Tibial artery (tissue), 4 donors: ENCODE data around the gene THTPA.

Experiments used
- DNase-seq, 2 donors: peaks; one replicate each; pipeline ENCODE4 v3.0.0-alpha.2; 2019
- H3K27ac ChIP-seq, 2 donors: fragments of 200-600 bp; sonication (generic) in 1 of 2; 1 replicate in 1 of 2; 2 replicates in 1 of 2; pipeline ENCODE4 v1.5.1; 2018 to 2019; ENCODE audit warnings: mild to moderate bottlenecking in 1 of 2
- H3K27me3 ChIP-seq, 2 donors: fragments of 200-600 bp; sonication (generic) in 1 of 2; one replicate each; pipeline versions ENCODE4 v1.5.1 to v1.6.0; 2016 to 2019
- H3K36me3 ChIP-seq, 3 donors: fragments of 200-600 bp; sonication (generic) in 2 of 3; one replicate each; pipeline ENCODE4 v1.5.1; 2016 to 2019; ENCODE audit warnings: mild to moderate bottlenecking in 2 of 3
- H3K4me1 ChIP-seq, 4 donors: fragments of 200-600 bp; sonication (generic) in 2 of 4; 1 replicate in 3 of 4; 2 replicates in 1 of 4; pipeline ENCODE4 v1.5.1; 2016 to 2019
- H3K4me3 ChIP-seq, 2 donors: fragments of 200-600 bp; sonication (generic) in 1 of 2; 1 replicate in 1 of 2; 2 replicates in 1 of 2; pipeline ENCODE4 v1.5.1; 2018 to 2019; ENCODE audit warnings: mild to moderate bottlenecking in 2 of 2
- H3K9me3 ChIP-seq, 3 donors: fragments of 200-600 bp; sonication (generic) in 1 of 3; one replicate each; pipeline ENCODE4 v1.5.1; 2016 to 2019
- intact Hi-C: fragments of 100-400 bp; cut with DNase I; formaldehyde crosslinking; loops from one replicate; pipeline ENCODE4 v1.15.0; 2023; ENCODE audit warnings: low total_unique reads
- TF ChIP-seq, protein P1 (sequence below), 2 experiments: fragments of 200-600 bp in 1 of 2; fragments of 450-650 bp in 1 of 2; IDR thresholded peaks; one replicate each; pipeline ENCODE4 v1.5.1; 2017 to 2019; ENCODE audit warnings: antibody characterized with exemption in 2 of 2, mild to moderate bottlenecking in 1 of 2, moderate library complexity in 1 of 2

THTPA gene

GRCh38 chr14:23561873-23562821 is 6.1 kb downstream of the THTPA start:
- no peak overlapping the region for H3K4me3 ChIP-seq
- TF ChIP-seq, protein P1, sequence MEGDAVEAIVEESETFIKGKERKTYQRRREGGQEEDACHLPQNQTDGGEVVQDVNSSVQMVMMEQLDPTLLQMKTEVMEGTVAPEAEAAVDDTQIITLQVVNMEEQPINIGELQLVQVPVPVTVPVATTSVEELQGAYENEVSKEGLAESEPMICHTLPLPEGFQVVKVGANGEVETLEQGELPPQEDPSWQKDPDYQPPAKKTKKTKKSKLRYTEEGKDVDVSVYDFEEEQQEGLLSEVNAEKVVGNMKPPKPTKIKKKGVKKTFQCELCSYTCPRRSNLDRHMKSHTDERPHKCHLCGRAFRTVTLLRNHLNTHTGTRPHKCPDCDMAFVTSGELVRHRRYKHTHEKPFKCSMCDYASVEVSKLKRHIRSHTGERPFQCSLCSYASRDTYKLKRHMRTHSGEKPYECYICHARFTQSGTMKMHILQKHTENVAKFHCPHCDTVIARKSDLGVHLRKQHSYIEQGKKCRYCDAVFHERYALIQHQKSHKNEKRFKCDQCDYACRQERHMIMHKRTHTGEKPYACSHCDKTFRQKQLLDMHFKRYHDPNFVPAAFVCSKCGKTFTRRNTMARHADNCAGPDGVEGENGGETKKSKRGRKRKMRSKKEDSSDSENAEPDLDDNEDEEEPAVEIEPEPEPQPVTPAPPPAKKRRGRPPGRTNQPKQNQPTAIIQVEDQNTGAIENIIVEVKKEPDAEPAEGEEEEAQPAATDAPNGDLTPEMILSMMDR (IDR thresholded peaks at IDR 0.05), result no peak
- intact Hi-C loops, result loop anchor here (2.0 kb wide), 1 partner anchor 85 kb away; no protein-coding TSS in a partner anchor
- no peaks in the 10 kb centered on the region for H3K9me3 ChIP-seq
- peaks cover 0 to 23% (median 12%) of the 10 kb centered on the region in 4 donors for H3K4me1 ChIP-seq
- H3K27ac ChIP-seq, result no peak overlapping the region
- H3K27me3 ChIP-seq, result peaks cover 0 to 6% of the 10 kb centered on the region in 2 donors
- DNase-seq, result no peak
- peaks cover 0 to 72% (median 0%) of the 10 kb centered on the region in 3 donors for H3K36me3 ChIP-seq

DNA sequence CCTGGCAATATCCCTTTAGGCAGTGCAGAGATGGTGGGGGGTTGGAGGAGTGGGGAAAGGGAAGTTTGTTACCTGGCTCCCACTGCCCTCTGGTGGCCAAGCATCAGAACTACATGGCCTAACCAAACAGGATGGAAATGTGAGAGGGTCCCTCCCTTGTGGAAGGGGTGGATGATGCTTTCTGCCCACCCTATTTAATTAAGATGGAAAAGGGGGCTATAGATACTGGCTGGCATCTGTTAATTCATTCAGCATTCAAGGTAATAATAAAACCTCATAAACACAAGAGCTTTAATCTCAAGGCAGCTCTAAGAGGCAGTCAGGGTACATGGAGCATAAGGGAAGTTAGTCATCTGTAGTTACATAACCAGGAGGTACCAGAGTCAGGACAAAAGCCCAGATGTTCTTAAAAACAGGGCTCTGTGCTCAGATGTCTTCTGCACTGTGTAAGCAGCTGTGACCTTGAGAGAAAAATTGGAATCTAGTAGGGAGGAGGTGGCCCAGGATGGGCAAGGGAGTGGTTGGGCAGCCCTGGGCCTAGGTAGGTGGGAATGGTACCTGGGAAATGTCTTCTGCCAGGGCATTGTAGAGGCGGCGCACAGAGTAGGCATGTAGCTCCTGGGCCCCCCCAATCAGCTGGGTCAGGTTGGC is 6.9 kb downstream of the THTPA start:
- intact Hi-C loops, result loop anchor here (2.0 kb wide), 1 partner anchor 86 kb away; no protein-coding TSS in a partner anchor
- TF ChIP-seq, protein P1 (IDR thresholded peaks at IDR 0.05), result peak; percentile 73 to 95
- Histone ChIP-seq H3K36me3 (peaks cover 0 to 70% (median 0%) of the 10 kb centered on the region in 3 donors), H3K4me1 (peaks cover 0 to 20% (median 8%) of the 10 kb centered on the region in 4 donors), H3K27me3 (peaks cover 0 to 6% of the 10 kb centered on the region in 2 donors), H3K9me3 (no peaks in the 10 kb centered on the region), H3K4me3 (no peak overlapping the region), H3K27ac (no peak overlapping the region)
- no peak for DNase-seq

GRCh38 chr14:23563473-23564180 is 7.6 kb downstream of the THTPA start:
- intact Hi-C loops, result loop anchor here (2.0 kb wide), 1 partner anchor 87 kb away; no protein-coding TSS in a partner anchor
- no peak overlapping the region for H3K27ac ChIP-seq
- H3K4me3 ChIP-seq, result no peak overlapping the region
- peaks cover 0 to 6% of the 10 kb centered on the region in 2 donors for H3K27me3 ChIP-seq
- peaks cover 0 to 19% (median 7%) of the 10 kb centered on the region in 4 donors for H3K4me1 ChIP-seq
- no peaks in the 10 kb centered on the region for H3K9me3 ChIP-seq
- peaks cover 0 to 63% (median 0%) of the 10 kb centered on the region in 3 donors for H3K36me3 ChIP-seq
- TF ChIP-seq, protein P1 (IDR thresholded peaks at IDR 0.05), result no peak
- no peak for DNase-seq

- Histone ChIP-seq H3K36me3 (peaks cover 0 to 57% (median 0%) of the 10 kb centered on the region in 3 donors), H3K9me3 (no peaks in the 10 kb centered on the region), H3K27ac (no peak overlapping the region), H3K27me3 (peaks cover 0 to 6% of the 10 kb centered on the region in 2 donors), H3K4me1 (peaks cover 0 to 19% (median 7%) of the 10 kb centered on the region in 4 donors), H3K4me3 (no peak overlapping the region)
- intact Hi-C loops, result no loop called here
- TF ChIP-seq, protein P1 (IDR thresholded peaks at IDR 0.05), result no peak
- DNase-seq, result no peak
Measured at GRCh38 chr14:23564181-23564812, 8.2 kb downstream of the THTPA start.

DNA sequence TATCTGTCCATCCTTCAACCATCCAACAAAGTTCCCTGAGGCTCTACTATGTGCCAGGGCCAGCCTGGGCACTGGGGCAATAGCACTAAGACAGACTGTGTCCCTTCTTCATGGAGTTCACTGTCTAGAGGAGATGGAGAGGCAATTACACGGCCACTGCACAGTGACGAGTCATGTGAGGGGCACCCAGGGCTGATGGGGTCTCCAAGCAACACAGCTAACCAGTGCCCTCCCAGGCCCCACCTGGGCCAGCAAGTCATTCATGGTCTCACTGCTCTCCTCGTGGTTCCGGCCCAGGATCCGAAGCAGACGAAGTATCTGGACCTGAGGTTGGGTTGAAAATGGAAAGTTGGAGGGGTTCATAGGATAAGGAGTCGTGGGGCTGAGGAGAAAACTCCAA is 8.8 kb downstream of the THTPA start:
- intact Hi-C loops, result no loop called here
- Histone ChIP-seq H3K27me3 (peaks cover 0 to 9% of the 10 kb centered on the region in 2 donors), H3K27ac (no peak overlapping the region), H3K9me3 (no peaks in the 10 kb centered on the region), H3K36me3 (peaks cover 0 to 51% (median 0%) of the 10 kb centered on the region in 3 donors), H3K4me1 (peaks cover 0 to 19% (median 7%) of the 10 kb centered on the region in 4 donors), H3K4me3 (no peak overlapping the region)
- DNase-seq, result no peak
- TF ChIP-seq, protein P1 (IDR thresholded peaks at IDR 0.05), result no peak
